ENCODE data around the gene IL16. TPM values are rescaled to one million over a fixed set of nuclear protein-coding genes. Genes with fewer than 3 reads are reported as not detected.
"Not testable (repeated sequence)": the region's sequence is repeated elsewhere in the genome, so short reads cannot be mapped to it uniquely, and the experiment has no call there.

IL16 gene
- total RNA-seq, 1 donor from 2014 or later: 0.79 TPM

DNA sequence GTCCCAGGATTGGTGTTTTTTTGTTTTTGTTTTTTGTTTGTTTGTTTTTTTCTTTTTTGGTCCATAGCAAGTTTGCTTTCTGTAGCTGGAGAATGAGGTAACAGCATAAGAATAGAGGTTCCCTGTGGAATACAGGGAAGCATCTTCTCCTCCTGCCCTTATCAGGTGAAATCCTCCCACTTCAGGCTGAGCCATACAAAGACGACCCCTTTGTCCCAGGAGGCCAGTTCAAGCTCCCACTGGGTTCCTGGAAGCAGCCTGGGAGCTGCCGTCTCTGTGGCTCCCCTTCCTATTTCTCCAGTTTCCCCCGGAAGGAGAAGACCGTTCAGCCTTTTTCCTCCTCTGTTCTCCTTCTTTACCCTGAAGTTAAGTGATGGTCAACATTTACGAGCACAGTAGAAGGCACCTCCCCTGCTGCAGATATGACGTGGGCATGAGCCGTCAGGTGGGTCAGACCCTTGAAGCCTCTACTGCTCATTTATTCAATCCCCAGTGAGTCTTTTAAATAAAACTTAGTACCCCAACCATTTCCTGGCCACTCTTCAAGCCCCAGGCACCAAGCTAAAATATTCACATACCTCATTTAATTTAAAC, 1.1 kb downstream of the IL16 start:
- peaks cover 2% of the 10 kb centered on the region for H3K27me3 ChIP-seq (ENCODE audit: control insufficient read depth, insufficient read depth, low read length)
- TF ChIP-seq, protein P1, sequence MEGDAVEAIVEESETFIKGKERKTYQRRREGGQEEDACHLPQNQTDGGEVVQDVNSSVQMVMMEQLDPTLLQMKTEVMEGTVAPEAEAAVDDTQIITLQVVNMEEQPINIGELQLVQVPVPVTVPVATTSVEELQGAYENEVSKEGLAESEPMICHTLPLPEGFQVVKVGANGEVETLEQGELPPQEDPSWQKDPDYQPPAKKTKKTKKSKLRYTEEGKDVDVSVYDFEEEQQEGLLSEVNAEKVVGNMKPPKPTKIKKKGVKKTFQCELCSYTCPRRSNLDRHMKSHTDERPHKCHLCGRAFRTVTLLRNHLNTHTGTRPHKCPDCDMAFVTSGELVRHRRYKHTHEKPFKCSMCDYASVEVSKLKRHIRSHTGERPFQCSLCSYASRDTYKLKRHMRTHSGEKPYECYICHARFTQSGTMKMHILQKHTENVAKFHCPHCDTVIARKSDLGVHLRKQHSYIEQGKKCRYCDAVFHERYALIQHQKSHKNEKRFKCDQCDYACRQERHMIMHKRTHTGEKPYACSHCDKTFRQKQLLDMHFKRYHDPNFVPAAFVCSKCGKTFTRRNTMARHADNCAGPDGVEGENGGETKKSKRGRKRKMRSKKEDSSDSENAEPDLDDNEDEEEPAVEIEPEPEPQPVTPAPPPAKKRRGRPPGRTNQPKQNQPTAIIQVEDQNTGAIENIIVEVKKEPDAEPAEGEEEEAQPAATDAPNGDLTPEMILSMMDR (IDR thresholded peaks at IDR 0.05; ENCODE audit: insufficient read depth, low read length, severe bottlenecking): no peak

DNA sequence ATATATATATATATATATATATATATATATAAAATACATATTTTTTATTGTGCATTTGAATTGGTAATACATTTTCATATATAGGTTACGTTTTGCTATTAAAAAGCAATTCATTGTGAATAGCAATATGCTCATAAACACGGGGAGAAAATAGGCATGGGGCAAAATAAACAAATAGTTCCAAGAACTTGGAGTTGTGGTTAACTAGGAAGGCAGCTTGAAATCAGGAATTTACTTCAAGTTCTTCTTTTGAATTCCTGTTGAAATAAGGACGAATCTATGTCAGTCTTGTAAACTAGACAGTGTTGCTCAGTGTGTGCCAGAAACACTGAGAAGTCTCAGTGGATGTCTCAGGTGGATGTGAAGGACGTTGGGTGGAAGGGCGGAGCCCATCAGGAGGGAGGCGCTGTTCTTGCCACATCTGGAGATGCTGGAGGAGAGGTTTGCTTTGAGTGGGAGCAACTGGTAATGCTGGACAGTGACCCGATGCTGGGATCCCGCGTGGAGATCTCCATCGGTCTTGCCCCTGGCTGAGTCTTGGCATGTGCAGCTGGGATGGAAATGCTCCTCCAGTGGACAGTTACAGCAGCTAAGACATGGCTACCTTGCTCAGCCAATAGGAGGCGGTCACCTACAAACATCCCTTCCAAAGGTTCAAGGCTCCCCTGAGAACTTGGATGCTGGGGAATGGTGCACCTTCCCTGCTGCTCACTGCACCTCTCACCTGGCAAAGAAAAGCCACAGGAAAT, 2.5 kb downstream of the IL16 start:
- Histone ChIP-seq H3K27me3 (ENCODE audit: control insufficient read depth, insufficient read depth, low read length) (peaks cover 2% of the 10 kb centered on the region), H3K4me3 (ENCODE audit: low read depth, low read length) (no peak overlapping the region), H3K36me3 (ENCODE audit: control insufficient read depth, insufficient read depth, low read length) (no peaks in the 10 kb centered on the region)
- peak; percentile 7 for FAIRE-seq
- TF ChIP-seq, protein P1 (IDR thresholded peaks at IDR 0.05; ENCODE audit: insufficient read depth, low read length, severe bottlenecking): no peak
- no peak for DNase-seq (ENCODE audit: low read depth)

More for the DNA sequence above, 1.1 kb downstream of the IL16 start:
- FAIRE-seq (no peak), DNase-seq (ENCODE audit: low read depth) (no peak)
- H3K36me3 ChIP-seq (ENCODE audit: control insufficient read depth, insufficient read depth, low read length): no peaks in the 10 kb centered on the region
- no peak overlapping the region for H3K4me3 ChIP-seq (ENCODE audit: low read depth, low read length)

DNA sequence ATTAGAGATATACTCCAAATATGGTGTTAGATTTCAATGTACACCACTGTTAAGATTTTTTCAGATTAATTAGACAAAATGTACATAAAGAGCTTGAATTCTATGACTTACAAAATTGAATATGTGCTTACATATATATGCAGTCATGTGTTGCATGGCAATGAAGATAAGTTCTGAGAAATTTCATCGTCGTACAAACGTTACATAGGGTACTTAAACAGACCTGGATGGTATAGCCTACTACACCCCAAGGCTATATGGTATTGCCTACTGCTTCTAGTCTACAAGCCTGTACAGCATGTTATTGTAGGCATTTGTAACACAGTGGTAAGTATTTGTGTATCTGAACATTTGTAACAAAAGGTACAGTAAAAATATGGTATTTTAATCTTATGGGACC, 9.3 kb downstream of the IL16 start:
- TF ChIP-seq, protein P1 (IDR thresholded peaks at IDR 0.05; ENCODE audit: insufficient read depth, low read length, severe bottlenecking): no peak
- H3K4me3 ChIP-seq (ENCODE audit: low read depth, low read length): no peak overlapping the region
- FAIRE-seq: no peak
- DNase-seq (ENCODE audit: low read depth): no peak
- H3K27me3 ChIP-seq (ENCODE audit: control insufficient read depth, insufficient read depth, low read length): no peaks in the 10 kb centered on the region
- no peaks in the 10 kb centered on the region for H3K36me3 ChIP-seq (ENCODE audit: control insufficient read depth, insufficient read depth, low read length)

DNA sequence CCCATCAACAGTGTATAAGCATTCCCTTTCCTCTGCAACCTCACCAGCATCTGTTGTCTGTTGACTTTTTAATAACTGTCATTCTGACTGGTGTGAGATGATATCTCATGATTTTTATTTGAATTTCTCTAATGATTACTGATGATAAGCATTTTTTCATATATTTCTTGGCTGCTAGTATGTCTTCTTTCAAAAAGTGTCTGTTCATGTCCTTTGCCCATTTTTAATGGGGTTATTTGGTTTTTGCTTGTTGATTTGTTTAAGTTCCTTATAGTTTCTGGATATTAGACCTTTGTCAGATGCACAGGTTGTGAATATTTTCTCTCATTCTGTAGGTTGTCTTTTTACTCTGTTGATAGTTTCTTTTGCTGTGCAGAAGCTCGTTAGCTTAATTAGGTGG, 11.3 kb downstream of the IL16 start:
- FAIRE-seq; H3K27me3 ChIP-seq (ENCODE audit: control insufficient read depth, insufficient read depth, low read length); DNase-seq (ENCODE audit: low read depth); H3K4me3 ChIP-seq (ENCODE audit: low read depth, low read length); H3K36me3 ChIP-seq (ENCODE audit: control insufficient read depth, insufficient read depth, low read length): not testable (repeated sequence)

DNA sequence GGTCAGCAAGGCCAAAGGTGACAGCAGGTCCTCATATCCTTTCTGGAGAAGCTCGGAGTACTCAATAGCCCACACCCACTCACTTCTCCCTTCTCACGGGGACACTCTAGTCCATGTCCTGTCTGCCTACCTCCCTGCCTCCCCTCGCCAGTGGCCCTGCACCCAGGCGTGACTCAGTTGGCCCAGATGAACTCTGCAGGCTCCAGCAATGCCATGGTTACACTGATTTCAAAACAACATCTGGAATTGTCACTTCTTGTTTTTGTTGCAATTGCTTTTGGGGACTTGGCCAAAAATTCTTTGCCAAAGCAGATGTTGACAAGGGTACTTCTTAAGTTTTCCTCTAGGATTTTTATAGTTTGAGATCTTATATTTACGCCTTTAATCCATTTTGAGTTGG, 13.0 kb downstream of the IL16 start:
- TF ChIP-seq, protein P1 (IDR thresholded peaks at IDR 0.05; ENCODE audit: insufficient read depth, low read length, severe bottlenecking): no peak
- no peak for FAIRE-seq
- Histone ChIP-seq H3K4me3 (ENCODE audit: low read depth, low read length) (no peak overlapping the region), H3K36me3 (ENCODE audit: control insufficient read depth, insufficient read depth, low read length) (no peaks in the 10 kb centered on the region), H3K27me3 (ENCODE audit: control insufficient read depth, insufficient read depth, low read length) (no peaks in the 10 kb centered on the region)
- no peak for DNase-seq (ENCODE audit: low read depth)

DNA sequence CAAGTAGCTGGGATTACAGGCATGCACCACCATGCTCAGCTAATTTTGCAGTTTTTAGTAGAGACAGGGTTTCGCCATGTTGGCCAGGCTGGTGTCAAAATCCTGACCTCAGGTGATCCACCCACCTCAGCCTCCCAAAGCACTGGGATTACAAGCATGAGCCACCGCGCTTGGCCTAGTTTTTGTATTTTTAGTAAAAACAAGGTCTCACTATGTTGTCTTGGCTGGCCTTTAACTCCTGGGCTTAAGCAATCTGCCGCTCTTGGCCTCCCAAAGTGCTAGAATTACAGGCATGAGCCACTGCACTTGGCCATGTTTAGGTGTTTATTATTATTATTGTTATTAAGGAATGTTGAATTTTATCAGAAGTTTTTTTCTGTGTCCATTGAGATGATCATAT, 14.7 kb downstream of the IL16 start:
- DNase-seq (ENCODE audit: low read depth) (no peak), FAIRE-seq (no peak)
- Histone ChIP-seq H3K36me3 (ENCODE audit: control insufficient read depth, insufficient read depth, low read length) (no peaks in the 10 kb centered on the region), H3K4me3 (ENCODE audit: low read depth, low read length) (no peak overlapping the region), H3K27me3 (ENCODE audit: control insufficient read depth, insufficient read depth, low read length) (no peaks in the 10 kb centered on the region)
- TF ChIP-seq, protein P1 (IDR thresholded peaks at IDR 0.05; ENCODE audit: insufficient read depth, low read length, severe bottlenecking): no peak

Data from bronchial epithelial cell (primary cell).